Epithelial cell of prostate (primary cell): ENCODE measurements around the gene TLR10.
"Not testable (repeated sequence)": the region's sequence is repeated elsewhere in the genome, so short reads cannot be mapped to it uniquely, and the experiment has no call there.

Experiments used
- DNase-seq: peaks from one replicate; pipeline ENCODE4 v3.0.0-alpha.2; 2011; ENCODE audit warnings: low read depth, low spot score
- H3K27ac ChIP-seq: fragments of 450-650 bp; 2 replicates; pipeline ENCODE4 v1.5.1; 2017; ENCODE audit warnings: mild to moderate bottlenecking

Gene TLR10

DNA sequence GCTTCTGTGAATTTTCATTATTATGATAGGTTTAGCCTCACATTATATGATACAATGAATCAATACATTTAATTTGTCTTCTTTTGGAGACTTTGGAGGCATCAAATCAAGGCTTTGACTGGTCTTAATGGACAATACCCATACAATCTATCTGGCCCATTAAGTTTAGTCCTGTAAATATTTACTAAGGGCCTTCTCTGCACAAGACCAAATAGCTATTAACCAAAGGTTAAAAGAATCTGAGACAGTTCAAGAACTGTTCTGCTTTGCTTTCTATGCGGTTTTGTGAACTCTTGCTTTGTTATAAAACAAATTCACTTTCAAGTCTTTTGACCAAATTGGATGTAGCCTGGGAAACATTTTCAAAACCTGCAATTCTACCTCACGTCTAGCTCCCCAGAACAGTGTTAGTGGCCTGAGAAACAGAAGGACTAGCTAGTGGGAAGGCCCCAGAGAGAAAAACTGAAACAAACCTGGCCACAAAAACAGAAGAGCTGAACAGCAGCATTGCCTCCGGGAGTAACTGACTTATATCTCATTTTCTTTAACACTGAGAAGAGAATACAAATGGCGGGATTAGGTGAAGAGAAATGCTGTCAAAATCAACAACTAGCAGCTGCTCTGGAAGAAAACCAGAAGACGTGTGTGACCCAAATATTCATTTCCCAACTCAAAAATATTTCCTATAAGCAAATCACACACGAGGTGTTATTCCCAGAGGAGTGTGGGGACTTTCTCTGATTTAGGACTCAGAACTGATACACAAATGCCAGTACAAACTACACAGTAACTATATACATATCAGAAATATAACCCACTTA, 21.3 kb upstream of the TLR10 start:
- H3K27ac ChIP-seq: peak overlapping the region; percentile 17
- no peak for DNase-seq

DNA sequence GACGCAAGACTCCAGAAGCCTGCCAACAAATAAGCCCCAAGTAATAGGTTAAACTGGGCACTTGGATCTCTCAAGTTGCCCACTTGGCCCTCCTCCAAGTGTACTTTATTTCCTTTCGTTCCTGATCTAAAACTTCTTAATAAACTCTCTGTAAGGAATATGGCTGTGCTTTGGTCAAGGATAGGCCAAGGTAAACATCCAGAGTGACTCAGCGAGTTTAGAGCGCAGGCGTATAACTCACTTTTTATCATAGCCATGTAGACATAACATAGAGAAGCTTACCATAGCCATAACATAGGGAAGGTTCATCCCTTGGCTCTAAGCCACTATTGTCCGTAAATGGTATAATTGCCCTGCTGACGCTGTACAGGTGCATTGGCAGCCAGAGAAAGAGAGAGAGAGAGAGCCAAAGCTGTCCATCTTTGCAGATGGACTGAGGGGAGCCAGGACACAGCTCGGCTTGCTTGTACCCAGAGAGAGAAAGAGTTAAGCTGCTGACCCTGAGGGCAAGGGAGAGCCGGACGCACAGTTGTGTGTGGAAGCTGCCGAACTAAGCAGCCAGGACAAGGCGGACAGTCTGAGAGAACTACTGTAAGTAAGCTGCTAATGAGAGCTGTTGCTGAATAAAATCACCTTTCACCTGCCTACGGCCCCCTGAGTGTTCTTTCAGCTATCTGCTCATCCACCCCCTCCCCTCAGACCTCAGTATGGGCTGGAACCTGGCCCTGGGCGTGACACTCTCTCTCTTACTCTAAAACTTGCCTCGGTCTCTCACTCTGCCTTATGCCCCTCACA, 20.0 kb upstream of the TLR10 start:
- H3K27ac ChIP-seq: no peak overlapping the region
- DNase-seq: no peak

DNA sequence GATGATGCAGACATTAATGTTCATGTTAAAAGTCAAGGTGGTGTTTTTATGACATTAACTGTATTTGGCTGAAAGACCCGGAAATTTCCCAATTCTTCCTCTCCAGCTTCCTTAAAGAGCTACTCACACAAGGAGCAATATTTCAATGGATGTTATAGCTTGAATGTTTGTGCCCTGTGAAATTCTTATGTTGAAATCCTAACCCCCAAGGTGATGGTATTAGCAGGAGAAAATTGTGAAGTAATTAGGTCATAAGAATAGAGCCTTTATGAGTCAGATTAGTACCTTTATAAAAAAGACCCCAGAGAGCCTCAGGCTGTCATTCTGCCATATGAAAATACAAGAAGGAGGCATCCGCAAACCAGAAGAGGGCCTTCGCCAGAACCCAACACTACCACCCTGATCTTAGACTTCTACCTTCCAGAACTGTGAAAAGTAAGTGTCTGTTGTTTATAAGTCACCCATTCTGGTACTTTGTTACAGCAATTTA, 18.2 kb upstream of the TLR10 start:
- H3K27ac ChIP-seq: no peak overlapping the region
- DNase-seq: no peak

DNA sequence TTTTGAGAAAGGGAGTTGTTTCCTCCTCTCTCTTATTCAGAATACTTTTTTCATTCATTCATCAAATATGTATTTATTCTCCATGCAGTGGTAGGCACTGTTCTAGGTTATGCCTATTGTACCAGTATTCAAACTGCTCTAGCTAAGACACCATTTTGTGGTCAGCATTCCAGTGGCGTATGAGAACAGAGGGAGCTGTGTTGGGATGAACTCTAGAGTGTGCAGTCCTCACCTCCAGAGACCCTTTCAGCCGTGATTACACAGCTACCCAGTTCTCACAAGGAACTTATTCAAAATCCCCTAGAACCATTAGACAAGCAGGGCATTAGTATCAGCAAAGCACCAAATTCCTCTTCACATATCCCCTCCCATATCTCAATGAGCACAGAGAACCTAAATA, 17.6 kb upstream of the TLR10 start:
- no peak overlapping the region for H3K27ac ChIP-seq
- no peak for DNase-seq

DNA sequence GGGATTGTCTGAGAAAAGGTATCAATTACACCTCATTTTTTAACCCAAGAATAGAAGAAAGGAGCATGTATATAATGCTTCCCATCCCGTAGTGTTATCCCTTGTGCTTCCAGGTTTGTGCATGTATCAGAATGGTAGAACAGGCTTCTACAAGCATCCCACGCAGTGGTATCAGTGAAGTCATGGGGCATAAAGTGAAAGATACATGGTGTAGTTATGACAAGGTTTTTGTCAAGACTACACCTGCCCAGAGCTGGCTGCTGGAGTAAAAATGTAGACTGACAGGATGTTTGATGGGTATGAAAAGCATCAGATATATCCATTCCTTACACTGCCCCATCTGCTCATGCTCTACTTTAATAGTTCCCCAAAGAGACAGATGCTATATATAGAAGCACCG, 12.3 kb upstream of the TLR10 start:
- DNase-seq: no peak
- no peak overlapping the region for H3K27ac ChIP-seq

DNA sequence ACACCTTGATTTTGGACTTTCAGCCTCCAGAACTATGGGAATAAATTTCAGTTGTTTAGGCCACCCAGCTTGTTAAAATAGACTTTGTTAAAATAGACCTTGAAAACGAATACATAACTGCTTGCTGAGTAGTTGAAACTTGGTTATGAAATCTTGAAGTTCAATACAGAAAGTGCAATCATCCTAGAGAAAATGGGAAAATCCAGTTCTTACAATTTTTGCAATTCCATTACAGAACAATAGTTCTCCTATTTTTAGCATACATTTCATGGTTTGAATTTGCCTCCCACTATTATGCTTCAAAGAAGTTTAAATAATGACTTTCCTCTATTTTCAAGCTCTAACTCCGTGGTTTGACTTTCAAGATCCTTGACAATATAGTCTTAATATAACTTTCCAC, 11.3 kb upstream of the TLR10 start:
- no peak for DNase-seq
- H3K27ac ChIP-seq: no peak overlapping the region

DNA sequence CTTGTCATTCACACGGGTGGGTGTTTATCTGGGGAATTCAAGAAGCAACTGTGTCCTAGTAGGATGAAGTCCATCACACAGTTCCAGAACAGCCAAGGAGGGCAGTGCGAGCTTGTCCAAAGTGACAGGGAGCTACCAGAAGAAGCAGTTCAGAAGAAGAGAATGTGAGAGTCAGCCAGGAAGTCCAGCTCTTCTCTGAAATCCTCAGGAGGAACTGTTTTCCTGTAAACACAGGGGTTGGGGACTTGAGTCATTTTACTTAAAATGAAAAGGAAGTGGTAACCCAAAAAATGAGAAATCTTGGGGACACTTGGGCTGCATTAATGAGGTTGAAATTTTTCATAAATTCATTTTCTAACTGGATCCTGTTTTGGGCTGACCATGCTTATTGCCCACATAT, 8.2 kb upstream of the TLR10 start:
- DNase-seq: no peak
- H3K27ac ChIP-seq: no peak overlapping the region

DNA sequence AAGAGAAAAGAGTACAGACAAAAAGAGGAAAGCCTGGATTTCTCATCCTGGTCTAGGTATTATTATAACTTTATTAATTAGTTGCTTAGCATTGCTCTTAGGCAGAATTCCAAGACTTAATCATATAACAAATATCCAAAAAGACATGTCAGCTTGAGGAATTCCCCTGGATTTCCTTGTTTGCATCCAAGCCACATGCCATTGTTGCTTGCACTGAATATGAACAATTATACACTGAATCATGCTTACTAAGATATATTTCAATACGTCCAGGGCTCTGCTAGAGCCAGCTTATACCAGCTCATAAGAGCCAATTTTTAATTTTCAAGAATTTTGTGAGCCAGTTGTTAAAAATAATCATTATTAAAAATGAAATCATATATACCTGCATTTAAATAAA, 5.5 kb upstream of the TLR10 start:
- DNase-seq: peak; percentile 60
- H3K27ac ChIP-seq: no peak overlapping the region

DNA sequence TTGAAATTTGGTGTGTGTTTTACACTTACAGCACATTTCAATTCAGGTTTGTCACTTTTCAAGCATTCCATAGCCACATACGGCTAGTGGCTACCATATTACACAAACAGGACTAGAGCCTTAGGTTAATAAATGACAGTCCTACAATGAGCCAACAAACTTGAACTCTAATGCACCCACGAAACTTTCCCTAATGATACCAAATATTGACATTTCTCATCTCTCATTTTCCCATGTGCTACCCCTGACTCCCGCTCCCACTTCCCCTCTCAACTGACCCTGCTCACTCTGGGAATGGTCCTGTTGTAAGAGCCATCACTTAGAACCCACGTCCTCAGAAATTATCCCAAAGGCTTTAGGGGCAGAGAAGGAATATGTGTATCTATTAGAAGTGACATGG, 4.9 kb upstream of the TLR10 start:
- DNase-seq: no peak
- no peak overlapping the region for H3K27ac ChIP-seq

DNA sequence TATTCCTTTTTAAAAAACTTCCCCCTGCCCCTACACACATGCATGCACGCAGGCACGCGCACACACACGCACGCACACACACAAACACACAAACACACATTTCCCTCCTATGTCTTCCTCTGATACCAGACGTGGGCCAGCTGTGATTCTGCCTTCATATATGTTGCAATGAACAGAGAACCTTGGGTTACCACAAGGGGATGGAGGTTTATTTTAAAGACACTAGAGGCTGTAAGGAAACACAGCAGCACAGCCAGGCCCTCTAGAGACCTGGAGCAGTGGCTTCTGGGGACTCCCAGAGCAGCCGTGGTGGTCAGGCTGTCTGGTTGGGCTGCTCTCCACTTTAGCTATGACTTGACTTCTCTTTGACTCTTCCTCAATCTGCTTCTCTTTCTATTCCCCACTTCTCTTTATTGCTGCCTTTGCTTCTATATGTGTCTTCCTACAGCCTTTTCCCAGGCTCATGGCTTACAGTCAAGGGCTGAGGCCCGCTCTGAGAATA, 3.2 kb upstream of the TLR10 start:
- H3K27ac ChIP-seq: no peak overlapping the region
- DNase-seq: no peak

DNA sequence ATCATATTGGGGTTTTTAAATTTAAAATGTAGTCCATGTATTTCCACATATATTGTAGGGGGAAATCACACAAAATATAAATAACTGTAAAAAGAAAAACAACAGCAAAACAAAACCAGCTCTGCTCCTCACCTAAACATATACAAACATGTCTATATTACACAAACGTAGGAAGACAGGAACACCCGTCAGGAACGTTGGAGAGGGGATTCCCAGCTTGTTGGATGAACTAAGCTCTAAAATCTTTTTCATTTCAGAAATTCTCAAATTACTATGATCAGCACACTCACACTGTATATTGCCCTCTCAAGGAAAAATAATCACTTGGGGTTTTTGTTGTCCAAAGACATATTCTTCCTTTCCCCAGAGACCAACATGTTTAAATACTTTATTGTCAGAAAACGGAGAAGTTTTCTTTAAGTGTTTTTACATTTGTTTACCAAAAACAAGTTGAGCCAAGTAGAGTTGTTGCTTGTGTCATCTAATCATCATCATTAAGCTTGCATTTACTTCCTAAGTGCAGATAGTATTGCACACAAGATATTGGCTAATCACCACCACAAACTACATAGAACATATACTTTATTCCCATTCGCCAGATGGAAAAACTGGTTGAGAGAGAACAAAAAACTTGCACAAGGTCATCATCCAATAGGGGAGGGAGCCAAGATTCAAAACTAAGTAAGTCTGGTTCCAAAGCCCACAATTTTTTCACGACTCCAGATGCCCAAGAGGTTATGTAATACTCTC, 2.4 kb upstream of the TLR10 start:
- DNase-seq: no peak
- H3K27ac ChIP-seq: no peak overlapping the region

DNA sequence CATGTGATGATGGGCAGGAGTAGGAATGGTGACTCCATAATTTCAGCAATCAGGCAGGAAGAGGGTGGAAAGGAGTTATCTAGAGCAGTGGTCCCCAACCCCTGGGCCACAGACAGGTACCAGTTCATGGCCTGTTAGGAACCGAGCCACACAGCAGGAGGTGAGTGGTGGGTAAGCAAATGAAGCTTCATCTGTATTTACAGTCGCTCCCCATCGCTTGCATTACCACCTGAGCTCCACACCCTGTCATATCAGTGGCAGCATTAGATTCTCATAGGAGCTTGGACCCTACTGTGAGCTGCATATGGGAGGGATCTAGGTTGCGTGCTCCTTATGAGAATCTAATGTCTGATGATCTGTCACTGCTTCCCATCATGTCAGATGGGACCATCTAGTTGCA, 1.4 kb upstream of the TLR10 start:
- H3K27ac ChIP-seq: no peak overlapping the region
- no peak for DNase-seq

DNA sequence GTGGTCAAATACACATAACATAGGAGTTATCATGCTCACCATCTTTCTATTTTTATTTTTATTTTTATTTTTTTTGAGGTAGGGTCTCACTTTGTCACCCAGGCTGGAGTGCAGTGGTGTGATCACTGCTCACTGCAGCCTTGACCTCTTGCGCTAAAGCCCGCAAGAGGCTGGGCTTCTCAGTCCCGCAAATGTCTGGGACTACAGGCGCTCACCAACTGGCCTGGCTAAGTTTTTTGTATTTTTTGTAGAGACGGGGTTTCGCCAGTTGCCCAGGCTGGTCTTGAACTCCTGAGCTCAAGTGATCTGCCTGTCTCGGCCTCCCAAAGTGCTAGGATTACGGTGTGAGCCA, 295 bp upstream of the TLR10 start:
- no peak for DNase-seq
- H3K27ac ChIP-seq: no peak overlapping the region

DNA sequence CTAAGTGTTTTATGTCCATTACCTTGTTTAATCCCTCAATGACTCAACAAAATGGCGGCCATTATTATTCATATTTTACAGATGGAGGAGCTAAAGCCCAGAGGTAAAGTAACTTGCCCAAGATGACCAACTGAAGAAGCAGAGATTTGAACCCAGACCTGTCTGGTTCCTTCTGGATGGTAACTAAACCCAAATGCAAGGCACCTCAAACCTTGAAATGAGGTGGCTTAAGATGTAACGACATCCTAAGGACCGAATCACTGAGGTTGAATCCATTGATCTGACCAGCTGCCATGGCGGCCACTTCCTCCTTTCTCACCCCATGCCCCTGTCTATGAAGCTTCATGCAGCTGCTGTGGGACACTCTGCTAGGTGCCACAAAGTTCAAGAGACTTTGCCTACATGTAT, 932 bp downstream of the TLR10 start:
- DNase-seq: no peak
- no peak overlapping the region for H3K27ac ChIP-seq

DNA sequence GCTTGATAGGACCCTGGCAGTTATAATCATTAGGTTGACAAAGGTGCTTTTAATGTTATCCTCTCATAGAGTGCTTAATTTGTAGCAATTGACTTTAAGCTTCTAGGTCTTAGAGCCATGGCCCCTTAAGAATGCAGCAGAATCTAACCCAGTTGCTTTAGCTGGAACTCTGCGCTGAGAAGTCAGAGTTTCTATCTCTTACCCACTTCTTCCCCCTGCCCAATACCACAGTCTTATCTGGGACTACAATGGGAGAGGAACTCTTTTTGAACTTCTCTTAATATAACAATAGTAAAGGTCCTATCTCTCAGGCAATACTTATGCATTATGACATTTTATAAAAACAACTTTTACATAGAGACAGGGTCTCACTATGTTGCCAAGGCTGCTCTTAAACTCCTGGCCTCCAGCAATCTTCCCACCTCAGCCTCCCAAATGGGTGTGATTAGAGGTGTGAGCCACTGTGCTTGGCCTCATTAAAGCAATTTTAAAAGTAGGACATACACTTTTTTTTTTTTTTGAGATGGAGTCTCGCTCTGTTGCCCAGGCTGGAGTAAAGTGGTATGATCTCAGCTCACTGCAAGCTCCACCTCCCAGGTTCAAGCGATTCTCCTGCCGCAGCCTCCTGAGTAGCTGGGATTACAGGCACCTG, 1.8 kb downstream of the TLR10 start:
- no peak for DNase-seq
- H3K27ac ChIP-seq: no peak overlapping the region

DNA sequence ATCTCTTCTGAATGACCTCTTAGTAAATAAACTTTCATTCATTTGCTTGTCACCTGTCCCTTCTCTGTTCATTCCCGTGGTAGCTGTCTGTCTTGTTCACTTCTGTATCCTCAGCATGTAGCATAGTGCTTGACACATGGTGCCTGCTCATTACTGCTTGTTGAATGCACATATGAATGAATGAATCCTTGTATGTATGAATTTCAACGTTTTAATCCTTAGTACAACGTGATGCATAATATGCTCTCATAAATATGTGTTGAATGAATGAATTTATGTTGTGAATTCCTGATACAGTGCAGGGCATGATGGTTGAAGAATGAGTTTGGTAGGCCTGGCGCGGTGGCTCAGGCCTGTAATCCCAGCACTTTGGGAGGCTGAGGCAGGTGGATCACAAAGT, 3.0 kb downstream of the TLR10 start:
- H3K27ac ChIP-seq: no peak overlapping the region
- DNase-seq: no peak

DNA sequence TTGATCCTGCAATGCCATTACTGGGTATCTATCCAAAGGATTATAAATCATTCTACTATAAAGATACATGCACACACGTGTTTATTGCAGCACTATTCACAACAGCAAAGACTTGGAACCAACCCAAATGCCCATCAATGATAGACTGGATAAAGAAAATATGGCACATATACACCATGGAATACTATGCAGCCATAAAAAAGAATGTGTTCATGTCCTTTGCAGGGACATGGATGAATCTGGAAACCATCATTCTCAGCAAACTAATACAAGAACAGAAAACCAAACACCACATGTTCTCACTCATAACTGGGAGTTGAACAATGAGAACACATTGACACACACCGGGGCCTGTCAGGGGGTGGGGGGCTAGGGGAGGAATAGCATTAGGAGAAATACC, 4.9 kb downstream of the TLR10 start:
- not testable (repeated sequence) for H3K27ac ChIP-seq, DNase-seq

DNA sequence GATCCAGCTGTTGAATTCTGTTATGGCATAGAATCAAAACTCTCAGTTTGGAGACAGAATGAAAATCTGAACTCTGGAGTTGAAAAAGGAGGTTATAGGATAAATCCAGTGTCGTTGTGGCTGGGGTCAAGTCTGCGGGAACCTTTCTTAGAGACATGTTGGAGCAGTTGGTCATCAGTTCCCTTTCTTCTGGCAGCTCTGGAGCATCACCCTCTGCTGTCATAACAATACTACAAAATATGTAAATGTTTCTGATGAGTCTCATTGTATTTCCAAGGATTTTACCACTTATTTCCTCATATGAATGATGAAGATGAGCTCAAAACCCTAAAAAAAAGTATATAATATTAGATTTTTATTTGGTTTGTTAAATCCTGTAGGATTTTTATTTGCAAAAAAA, 7.5 kb downstream of the TLR10 start:
- DNase-seq: no peak
- H3K27ac ChIP-seq: no peak overlapping the region

DNA sequence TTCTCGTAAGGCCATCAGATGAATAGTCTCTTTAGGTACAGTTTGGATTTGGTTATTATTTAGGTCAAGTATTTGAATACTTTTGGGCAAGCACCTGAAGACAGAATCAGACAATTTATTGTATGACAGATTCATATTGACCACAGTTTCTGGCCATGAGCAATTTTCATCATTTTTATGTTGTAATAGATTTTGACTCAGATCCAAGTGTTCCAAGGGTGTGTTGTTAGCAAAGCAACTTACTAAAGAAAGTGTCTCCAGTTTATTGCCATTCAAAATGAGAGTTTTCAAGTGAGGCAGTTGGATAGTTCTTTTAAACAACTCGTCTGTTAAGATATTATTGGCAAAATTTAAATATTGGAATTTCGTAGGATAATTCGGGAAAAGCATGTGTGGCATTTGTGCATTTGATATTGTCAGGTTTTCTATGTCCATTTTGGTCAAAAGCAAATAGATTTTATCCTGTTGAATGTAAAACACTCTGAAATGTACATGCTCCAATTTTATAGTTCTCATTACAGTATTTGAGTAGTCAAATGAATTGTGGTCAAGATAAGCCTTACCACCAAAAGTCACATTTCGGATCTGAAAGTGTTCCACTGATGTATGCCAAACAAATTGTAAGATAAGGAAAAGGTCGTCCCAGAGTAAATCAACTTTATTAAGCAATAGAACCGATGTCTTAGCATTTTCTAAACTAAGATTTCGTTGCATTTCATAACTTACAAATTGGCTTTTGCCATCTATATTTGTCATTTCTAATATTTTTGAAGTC, 8.4 kb downstream of the TLR10 start:
- DNase-seq: no peak
- H3K27ac ChIP-seq: no peak overlapping the region

DNA sequence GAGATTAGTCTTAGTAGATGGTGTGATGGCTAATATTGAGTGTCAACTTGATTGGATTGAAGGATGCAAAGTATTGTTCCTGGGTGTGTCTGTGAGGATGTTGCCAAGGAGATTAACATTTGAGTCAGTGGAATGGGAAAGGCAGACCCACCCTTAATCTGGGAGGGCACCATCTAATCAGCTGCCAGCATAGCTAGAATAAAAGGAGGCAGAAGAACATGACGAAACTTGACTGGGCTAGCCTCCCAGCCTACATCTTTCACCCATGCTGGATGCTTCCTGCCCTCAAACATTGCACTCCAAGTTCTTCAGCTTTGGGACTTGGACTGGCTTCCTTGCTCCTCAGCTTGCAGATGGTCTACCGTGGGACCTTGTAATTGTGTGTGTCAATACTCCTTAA, 12.5 kb downstream of the TLR10 start:
- not testable (repeated sequence) for H3K27ac ChIP-seq, DNase-seq
